22Rv1 (cell line): ENCODE results near the gene IL3.

Experiments used
- CTCF ChIP-seq: fragments of 450-650 bp; IDR thresholded peaks from 2 replicates; pipeline ENCODE4 v1.5.1; 2017; ENCODE audit warnings: mild to moderate bottlenecking
- ZFX ChIP-seq: fragments of 450-650 bp; IDR thresholded peaks from 2 replicates; pipeline ENCODE4 v1.6.1; 2017; ENCODE audit warnings: antibody characterized with exemption, borderline replicate concordance

GRCh38 chr5:132065951-132066701, 5.7 kb downstream of the IL3 start:
- TF ChIP-seq CTCF (no peak), ZFX (no peak)
